HTERT RPE-1 (cell line): ENCODE results near the gene STAT2.
"Not testable (repeated sequence)": the region's sequence is repeated elsewhere in the genome, so short reads cannot be mapped to it uniquely, and the experiment has no call there.

Source experiments
- in situ Hi-C: fragments of 300-500 bp; cut with MboI; formaldehyde crosslinking; loops from 4 replicates; pipeline ENCODE4 v1.14.3; 2020; ENCODE audit warnings: low sequenced_read_pairs

The STAT2 gene

GRCh38 chr12:56362130-56363059 lies 2.5 kb upstream of the STAT2 start, which contains the start of gene APOF:
TSS of gene APOF (minus strand) at chr12:56362857. CDS start at chr12:56362745, 112 bp downstream.
- in situ Hi-C loops = no loop called here

DNA sequence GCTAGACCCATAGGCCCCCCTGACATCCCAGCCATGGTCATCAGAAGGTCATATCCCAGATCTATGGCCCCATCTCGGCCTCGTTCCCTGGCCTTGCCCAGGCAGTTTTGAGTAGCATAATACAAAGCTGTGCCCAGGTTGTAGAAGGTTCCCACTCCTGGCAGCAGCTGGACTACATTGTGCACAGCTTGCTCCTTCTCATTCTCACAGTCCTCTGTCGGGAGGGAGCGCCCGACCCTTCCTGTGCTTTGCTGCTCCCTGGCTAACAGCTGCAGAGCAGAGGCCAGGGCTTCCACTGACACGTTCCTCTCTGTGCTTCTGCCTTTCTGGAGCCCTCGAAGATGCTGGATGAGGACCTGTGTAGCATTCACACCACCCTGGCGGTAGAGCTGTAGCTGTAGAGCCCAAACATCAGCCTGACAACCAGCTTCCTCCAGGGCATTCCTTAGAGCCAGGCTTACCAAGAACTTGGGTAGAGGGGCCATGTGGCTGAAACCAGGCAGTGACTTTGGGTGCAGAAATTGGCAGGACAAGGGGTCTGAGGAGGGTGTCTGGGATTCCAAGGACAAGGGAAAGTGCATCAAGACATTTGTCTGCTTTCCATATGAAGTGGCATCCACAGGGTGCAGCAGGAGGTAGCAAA lies 1.7 kb upstream of the STAT2 start:
- in situ Hi-C loops = no loop called here

- in situ Hi-C loops = no loop called here
Observed at GRCh38 chr12:56358836-56359532, 923 bp downstream of the STAT2 start.

DNA sequence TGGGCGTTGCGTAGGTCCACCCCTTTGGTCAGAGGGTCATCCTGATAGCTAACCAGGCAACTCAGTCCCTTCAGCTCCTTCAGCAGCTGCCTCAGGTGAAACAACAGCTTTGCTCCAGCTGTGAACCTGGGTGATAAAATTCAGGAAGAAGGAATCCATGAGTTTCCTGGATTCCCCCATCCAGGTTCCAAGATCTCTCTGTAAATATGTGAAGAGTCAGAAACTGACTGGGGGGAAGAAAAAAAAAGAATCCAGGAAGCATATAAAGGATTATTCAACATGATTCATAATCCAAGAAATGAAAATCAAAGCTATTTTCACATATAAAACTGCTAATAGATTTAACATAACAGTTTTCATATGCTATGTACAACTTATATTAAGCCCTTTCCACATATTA lies 8.6 kb downstream of the STAT2 start:
- in situ Hi-C loops = no loop called here

DNA sequence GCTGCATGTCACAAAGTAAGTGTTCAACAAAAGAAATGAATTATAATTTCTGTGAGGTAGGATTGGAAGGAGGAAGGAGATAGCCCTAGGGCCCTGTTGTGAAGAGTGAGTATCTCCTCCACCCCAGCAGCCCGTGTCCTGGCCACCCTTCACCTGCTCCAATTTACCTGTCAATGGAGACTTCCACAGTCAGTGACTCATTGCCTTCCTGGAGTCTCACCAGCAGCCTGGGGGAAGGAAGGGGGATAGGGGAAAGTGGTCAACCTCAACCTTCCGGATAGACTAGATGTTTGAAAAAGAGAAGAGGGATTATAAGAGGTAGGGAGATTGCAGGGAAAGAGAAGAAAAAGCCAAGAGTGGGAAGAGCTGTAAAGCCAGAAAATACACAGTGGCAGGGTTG lies 9.2 kb downstream of the STAT2 start:
- in situ Hi-C loops = no loop called here

DNA sequence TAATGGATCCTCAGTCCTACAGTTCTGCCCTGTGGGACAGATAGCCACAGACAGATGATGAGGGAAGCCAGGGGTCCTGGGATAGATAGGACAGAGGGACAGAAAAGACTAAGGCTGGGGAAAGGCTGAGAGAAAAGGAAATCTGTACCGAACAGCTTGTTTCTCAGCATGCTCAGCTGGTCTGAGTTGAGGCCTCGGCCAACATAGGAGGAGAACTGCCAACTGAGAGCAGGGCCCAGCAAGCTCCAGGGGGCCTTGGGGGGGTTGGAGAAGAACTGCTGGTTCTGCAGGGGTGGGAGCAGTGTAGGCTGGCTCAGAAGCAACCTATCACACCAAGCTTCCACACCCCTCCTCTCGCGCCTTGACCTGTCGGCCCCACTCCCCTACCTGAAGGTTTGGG lies 11.1 kb downstream of the STAT2 start:
- in situ Hi-C loops = no loop called here

DNA sequence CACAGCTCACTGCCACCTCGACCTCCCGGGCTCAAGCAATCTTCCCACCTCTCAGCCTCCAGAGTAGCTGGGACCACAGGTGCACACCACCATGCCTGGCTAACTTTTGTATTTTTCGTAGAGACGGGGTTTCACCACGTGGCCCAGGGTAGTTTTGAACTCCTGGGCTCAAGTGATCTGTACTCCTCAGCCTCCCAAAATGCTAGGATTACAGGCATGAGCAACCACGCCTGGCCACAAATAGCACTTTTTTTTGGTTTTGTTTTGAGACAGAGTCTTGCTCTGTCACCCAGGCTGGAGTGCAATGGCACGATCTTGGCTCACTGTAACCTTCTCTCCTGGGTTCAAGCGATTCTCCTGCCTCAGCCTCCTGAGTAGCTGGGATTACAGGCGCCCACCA lies 12.7 kb downstream of the STAT2 start:
- in situ Hi-C loops = not testable (repeated sequence)

DNA sequence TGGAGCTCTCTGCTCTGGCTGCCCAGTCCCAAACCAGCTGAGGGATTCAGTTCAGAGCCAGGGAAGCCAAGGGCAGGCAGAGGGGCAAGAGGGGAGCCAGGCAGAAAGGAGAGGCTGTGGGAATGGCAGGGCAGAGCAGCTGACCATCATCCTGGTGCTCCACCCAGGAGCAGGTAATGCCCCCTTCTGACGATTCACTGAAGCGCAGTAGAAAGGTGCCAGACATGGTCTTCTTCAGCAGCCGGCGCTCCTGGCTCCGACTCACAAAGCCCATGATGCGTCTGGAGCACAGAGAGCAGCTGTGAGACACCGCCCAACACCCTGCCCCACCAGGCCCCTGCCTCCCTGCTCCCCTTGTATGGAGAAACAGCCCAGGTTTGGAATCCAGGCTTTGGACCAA lies 13.2 kb downstream of the STAT2 start:
- in situ Hi-C loops = no loop called here

GRCh38 chr12:56342290-56342689 lies 17.6 kb downstream of the STAT2 start:
- in situ Hi-C loops = not testable (repeated sequence)

- in situ Hi-C loops = no loop called here
Observed at GRCh38 chr12:56341616-56342015, 18.3 kb downstream of the STAT2 start.

DNA sequence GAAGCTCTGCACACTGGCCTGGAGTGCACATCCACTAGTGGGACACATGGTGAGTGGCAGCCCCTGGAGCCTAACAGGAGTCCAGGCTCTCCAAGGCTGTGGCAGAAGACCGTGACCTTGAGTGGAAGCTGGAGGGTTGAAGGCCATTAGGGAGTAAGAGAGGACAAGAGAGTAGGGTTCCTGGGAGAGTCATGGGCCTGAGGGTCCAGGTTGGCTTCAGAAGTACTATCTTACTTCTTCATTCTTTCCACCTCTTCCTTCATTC lies 20.8 kb downstream of the STAT2 start:
- in situ Hi-C loops = no loop called here

- in situ Hi-C loops = no loop called here
Observed at GRCh38 chr12:56338308-56339157, 21.4 kb downstream of the STAT2 start, which contains the start of gene IL23A. TSS of gene IL23A (plus strand) at chr12:56338884. CDS start at chr12:56339045, 161 bp downstream.

- in situ Hi-C loops = no loop called here
Observed at GRCh38 chr12:56337753-56338251, 22.1 kb downstream of the STAT2 start.

GRCh38 chr12:56336361-56337167 lies 23.3 kb downstream of the STAT2 start:
- in situ Hi-C loops = no loop called here

DNA sequence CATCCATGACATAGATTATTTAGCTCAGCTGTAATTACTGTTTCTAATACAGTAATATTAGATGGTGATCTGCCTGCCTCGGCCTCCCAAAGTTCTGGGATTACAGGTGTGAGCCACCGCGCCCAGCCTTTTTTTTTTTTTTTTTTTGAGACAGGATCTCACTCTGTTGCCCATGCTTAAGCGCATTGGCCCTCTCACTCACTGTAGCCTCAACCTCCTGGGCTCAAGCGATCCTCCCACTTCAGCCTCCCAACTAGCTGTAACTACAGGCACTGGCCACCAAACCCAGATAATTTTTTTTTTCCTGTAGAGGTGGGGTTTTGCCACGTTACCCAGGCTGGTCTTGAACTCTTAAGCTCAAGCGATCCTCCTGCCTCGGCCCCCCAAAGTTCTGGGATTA lies 24.4 kb downstream of the STAT2 start:
- in situ Hi-C loops = not testable (repeated sequence)

DNA sequence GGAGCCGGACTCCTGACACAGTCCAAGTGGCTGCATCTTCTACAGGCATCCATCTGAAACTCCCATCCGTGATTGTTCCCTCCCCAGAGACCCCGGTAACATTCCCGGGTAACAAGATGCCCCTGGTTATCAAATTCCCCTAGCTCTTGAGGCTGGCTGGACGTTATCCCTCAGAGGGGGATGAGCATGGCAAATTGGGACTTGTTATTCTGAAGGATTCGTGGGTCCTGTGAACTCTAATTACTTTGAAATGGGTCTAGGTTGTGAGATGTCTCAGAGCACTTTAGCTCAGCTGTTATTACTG lies 25.5 kb downstream of the STAT2 start:
- in situ Hi-C loops = no loop called here

- in situ Hi-C loops = no loop called here
Observed at GRCh38 chr12:56333679-56334489, 26.0 kb downstream of the STAT2 start, which contains the start of gene PAN2. TSS of gene PAN2 (minus strand) at chr12:56334000. CDS start at chr12:56333094, 906 bp downstream.

GRCh38 chr12:56333197-56333678 lies 26.7 kb downstream of the STAT2 start:
- in situ Hi-C loops = no loop called here
